GM19438 (cell line): ENCODE data around the gene S100A8.
"Not testable (repeated sequence)": the region's sequence is repeated elsewhere in the genome, so short reads cannot be mapped to it uniquely, and the experiment has no call there.

Source experiments
- ATAC-seq: cut with Tn5 transposase; IDR thresholded peaks from one replicate; pipeline ENCODE4 v1.9.1; 2021; ENCODE audit warnings: low read depth; ENCODE audit not compliant: unreplicated experiment

The S100A8 gene

DNA sequence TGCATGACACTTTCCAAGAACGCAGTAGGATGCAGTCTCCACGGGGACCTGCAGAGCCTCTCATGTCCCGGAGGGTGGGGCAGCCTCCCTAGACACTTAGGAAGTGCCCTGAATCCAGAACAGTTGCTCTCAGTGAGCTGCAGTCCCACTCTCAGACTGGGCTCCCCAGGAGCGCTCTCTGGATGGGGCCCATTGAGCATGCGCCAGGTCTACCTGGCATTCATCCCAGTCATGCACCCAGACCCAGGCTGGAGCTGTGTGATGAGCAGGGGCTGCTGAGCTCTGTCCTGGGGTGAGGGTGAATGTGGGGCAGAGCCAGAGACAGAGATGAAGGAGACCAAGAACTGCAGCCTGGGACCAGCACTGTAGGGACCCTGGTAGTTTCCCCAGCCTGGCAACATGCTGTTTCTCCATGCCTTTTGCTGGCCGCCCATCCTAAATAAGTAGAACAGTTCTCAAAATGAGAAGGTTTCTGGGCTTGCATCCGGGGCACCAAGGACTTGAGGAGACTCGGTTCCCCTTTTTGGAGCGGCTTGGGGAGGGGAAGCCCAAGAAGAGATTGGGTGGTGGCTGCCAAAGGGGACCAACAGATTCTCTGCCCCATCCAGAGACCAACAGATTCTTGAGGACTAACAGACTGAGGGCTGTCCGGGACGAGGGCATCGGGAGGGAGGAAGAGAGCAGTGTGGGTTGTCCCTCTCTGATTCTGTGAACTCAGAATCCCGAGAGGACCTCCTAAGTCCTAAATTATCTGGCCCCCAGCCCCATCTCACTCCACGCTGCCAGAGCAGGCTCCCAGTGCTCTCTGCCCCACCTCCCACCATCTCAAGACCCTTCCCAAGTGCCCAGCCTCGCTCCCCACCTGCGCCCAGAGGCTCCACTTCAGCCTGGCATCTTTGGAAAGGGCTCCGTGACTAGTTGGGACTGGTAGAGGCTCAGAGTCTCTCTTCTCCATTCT, 41.2 kb downstream of the S100A8 start:
- no peak for ATAC-seq

- no peak for ATAC-seq
Measured at GRCh38 chr1:153348511-153349362, 42.1 kb downstream of the S100A8 start, which contains the start of gene PGLYRP4. PGLYRP4 (minus strand) TSS chr1:153348841; CDS start chr1:153347932, 909 bp downstream.

GRCh38 chr1:153347856-153348255, 43.0 kb downstream of the S100A8 start:
- no peak for ATAC-seq

DNA sequence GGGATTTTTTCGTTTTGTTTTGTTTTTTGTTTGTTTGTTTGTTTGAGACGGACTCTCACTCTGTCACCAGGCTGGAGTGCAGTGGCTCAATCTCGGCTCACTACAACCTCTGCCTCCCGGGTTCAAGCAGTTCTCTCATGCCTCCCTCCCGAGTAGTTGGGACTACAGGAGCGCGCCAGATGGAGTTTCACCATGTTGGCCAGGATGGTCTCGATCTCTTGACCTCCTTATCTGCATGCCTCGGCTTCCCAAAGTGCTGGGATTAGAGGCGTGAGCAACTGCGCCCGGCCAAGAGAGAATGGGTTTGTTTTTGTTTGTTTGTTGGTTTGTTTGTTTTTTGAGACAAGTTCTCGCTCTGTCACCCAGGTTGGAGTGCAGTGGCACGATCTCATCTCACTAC, 43.8 kb downstream of the S100A8 start:
- ATAC-seq: not testable (repeated sequence)

- no peak for ATAC-seq
Measured at GRCh38 chr1:153346077-153346723, 44.7 kb downstream of the S100A8 start.

GRCh38 chr1:153345187-153346076, 45.4 kb downstream of the S100A8 start:
- no peak for ATAC-seq

DNA sequence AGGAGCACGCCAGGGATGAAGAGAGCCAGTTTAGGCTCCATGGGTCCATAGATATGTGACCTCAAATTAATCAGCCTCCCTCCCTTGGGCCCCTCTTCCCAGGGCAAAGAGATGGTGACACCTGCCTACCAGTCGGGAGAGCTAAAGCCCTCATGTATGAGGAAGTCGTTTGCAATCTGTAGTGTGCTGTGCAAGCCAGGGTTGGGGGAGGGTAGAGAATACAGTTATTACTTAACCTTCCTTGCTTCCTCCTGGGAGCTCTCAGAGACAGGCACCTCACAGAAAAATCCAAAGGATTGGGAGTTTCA, 46.2 kb downstream of the S100A8 start:
- no peak for ATAC-seq

DNA sequence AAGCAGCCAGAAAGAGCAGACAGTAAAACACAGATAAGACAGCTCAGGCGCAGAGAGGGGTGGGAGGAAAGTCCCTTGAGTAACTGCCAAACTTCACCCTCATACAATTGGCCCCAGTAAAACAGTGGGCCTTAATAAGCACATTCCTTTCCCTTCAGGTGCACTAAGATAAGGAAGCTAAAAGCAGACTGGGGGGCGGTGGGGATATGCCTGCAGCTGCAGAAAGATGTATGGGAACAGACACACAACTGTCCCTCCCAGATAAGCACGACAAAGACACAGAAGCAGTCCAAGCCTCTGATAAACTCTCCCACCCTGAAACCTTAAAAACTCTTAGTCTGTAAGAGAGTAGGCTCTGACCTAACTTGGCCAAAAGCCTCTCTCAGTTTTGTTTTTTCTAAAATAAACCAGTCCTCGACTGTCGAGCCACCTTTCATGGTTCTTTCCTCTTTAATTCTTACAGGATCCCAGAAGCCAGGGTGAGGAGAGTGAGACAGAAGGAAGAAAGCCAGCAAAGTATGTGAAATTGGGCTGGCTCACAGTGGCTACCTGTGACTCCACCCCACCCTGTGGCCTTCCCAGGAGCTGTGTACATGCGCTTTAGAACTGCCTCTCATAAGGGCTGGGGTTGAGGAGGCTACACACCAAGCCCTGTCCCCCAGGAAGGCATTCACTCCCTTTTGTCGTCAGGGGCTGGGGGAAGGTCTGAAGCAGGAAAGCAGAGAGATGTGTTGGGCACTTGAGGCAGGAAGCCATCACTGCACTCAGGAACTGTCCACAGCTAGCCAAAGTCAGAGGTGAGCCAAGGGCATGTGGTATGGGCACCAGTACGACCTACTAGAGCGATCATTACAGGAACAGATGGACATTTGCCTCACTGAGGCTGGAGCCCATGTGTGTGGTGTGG, 46.8 kb downstream of the S100A8 start:
- ATAC-seq: no peak

DNA sequence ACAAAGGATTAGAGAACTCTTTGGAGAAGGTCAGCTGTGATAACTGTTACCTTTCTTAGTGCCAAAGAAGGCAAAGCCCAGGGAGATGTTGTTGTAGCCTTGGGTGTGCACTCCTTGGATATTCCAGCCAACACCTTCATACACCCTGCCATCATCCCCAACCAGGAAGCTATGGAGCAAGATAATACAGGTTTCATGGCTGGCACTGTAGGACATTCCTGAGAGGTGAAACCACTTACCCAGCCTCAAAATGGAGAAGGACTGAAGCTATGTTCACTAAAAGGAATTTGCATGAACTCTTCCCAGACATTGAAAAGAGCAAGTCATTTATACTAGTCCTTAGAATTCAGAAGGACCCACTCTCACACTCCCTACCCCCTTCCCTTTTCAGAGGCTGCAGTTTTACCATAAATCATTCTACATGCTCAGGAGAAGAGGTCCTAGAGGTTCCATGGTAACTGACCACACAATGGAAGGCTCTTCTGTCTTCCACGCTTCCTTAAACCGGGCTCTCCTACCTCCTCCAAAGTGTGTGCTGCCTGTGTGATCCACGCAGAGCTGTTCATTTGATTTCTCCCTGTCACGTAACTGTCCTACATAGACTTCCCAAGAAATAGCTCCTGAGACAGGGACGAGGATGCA, 47.7 kb downstream of the S100A8 start:
- ATAC-seq: no peak

DNA sequence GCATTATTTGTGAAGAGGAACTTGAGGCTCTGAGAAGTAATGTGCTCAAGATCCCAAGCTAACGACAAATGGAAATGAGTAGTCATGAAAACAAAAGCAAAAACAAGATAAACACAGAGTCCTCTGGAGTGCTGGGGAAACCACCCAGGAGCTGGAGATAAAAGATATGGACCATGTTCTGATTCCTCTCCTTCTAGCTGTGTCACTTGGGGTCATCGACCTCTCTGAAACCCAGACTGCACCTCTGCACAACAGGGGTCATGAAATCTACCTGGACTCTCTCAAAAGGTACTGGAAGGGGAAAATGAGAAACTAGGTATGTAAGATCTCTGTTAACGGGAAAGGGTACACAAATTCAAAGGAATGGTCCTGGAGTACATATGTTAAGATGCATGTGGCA, 48.7 kb downstream of the S100A8 start:
- ATAC-seq: no peak

DNA sequence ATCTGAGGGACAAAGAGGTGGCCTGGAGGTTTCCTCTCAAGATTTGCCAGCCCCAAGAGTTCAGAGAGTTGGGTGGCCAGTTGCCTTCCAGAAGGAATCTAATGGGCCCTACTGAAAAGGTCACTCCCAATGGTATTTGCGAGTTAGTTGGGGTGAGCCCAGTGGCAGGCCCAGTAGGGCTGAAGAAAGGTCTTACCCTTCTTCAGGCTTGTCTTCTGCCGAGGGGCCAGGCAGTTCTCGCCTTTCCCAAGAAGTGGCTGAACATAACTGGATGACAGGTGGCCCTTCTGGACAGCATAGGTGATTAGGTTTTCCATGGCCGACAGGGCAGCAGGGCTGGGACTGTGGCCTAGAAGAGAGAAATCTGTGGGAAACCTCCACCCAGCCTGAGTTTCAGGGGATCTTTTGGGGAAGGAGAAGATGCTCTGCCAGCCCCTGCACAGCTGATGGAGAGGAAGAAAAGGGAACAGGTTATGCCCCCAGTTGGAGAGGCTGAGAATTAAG, 49.4 kb downstream of the S100A8 start:
- no peak for ATAC-seq

DNA sequence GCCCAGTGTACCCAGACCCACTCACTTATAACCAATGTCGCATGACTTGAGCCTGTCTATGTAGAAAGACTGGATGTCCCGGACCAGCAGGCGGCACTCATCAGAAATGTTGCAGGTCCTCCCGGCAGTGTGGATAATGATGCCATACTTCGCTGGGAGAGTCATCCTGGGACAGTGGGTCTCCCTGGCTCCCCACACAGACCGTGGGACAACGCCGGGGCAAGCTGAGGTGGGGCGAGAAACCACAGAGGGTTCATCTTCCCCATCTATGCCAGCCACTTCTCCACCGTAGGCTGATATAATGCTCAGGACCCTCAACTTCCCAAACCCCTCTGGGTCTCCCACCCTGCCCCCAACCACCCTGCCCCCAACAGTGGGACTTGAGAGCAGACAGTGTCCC, 50.5 kb downstream of the S100A8 start:
- ATAC-seq: no peak
